Measurements from ENCODE around the gene CLCA1. TPM values are rescaled to one million over a fixed set of nuclear protein-coding genes. Genes with fewer than 3 reads are reported as not detected.

Gene CLCA1
- polyA plus RNA-seq, 2 of the 4 experiments (the other 2 are of a cell fraction): not detected

- no peak for ATAC-seq
- TF ChIP-seq NR3C1 (IDR thresholded peaks at IDR 0.05): no peak
- no peak for TF ChIP-seq RFX5 (IDR thresholded peaks at IDR 0.05)
- TF ChIP-seq RCOR1 (IDR thresholded peaks at IDR 0.05; ENCODE audit: low read depth, low read length): no peak
- TF ChIP-seq RARB (CRISPR knock-in tag; IDR thresholded peaks at IDR 0.05): no peak
- TF ChIP-seq CHD2 (IDR thresholded peaks at IDR 0.05; ENCODE audit: low read length, partially characterized antibody): no peak
- no peak for TF ChIP-seq HDAC2 (IDR thresholded peaks at IDR 0.05)
- no peak for TF ChIP-seq CHD4 (IDR thresholded peaks at IDR 0.05; ENCODE audit: borderline replicate concordance)
- no peak for TF ChIP-seq FOXS1 (CRISPR knock-in tag; IDR thresholded peaks at IDR 0.05)
- no peak for TF ChIP-seq HEYL (CRISPR knock-in tag; IDR thresholded peaks at IDR 0.05)
- no peak for TF ChIP-seq POLR2AphosphoS2 (conservative IDR thresholded peaks at IDR 0.05; ENCODE audit: low read length)
- TF ChIP-seq CEBPB (IDR thresholded peaks at IDR 0.05): no peak
- no peak for TF ChIP-seq USF2 (IDR thresholded peaks at IDR 0.05)
- TF ChIP-seq HOXA7 (CRISPR knock-in tag; IDR thresholded peaks at IDR 0.05): no peak
- no peak for TF ChIP-seq PBX3 (IDR thresholded peaks at IDR 0.05)
- TF ChIP-seq MAFK (IDR thresholded peaks at IDR 0.05; ENCODE audit: partially characterized antibody): no peak
- no peak for TF ChIP-seq ZNF302 (CRISPR knock-in tag; IDR thresholded peaks at IDR 0.05)
- no peak for TF ChIP-seq ELK1 (IDR thresholded peaks at IDR 0.05; ENCODE audit: low read depth, low read length)
- no peak for TF ChIP-seq ZC3H11A (IDR thresholded peaks at IDR 0.05)
- TF ChIP-seq EP300 (IDR thresholded peaks at IDR 0.05): no peak
- Histone ChIP-seq H3K4me2 (no peak overlapping the region), H3K4me3 (no peak overlapping the region), H3K4me1 (no peaks in the 10 kb centered on the region), H3K9me3 (no peaks in the 10 kb centered on the region), H3K27ac (no peak overlapping the region)
- no peak for DNase-seq (ENCODE audit: low read depth in 1 of 2, low spot score in 1 of 2)
- CTCF ChIA-PET: no interaction called here
- no peak for FAIRE-seq
- POLR2A ChIA-PET: no interaction called here
Observed at GRCh38 chr1:86548839-86549238, 80.1 kb downstream of the CLCA1 start.

Other genes starting within 250 kb of the CLCA1 start
- 7.8 and 17.7 TPM in 2 replicates for gene ODF2L, start 72.6 kb upstream of the CLCA1 start, polyA plus RNA-seq (2011; rRNA removed)
- gene ODF2L, start 72.6 kb upstream of the CLCA1 start, polyA plus RNA-seq (2017; fragmentation: RNase III; extraction: RNeasy Plus Mini Kit Qiagen cat#74134 plus additional on column Dnase treatment): 10.0 to 10.7 TPM (median 10.7 TPM) in 3 replicates
- gene CLCA2, start 44.8 kb upstream of the CLCA1 start, polyA plus RNA-seq (2011; rRNA removed): 0.01 and 0.05 TPM in 2 replicates
- gene CLCA2, start 44.8 kb upstream of the CLCA1 start, polyA plus RNA-seq (2017; fragmentation: RNase III; extraction: RNeasy Plus Mini Kit Qiagen cat#74134 plus additional on column Dnase treatment): 0.01 to 0.03 TPM in 2 of 3 replicates, not detected in the other
- gene CLCA4, start 78.2 kb downstream of the CLCA1 start, polyA plus RNA-seq (2011; rRNA removed): not detected in 2 replicates
- gene CLCA4, start 78.2 kb downstream of the CLCA1 start, polyA plus RNA-seq (2017; fragmentation: RNase III; extraction: RNeasy Plus Mini Kit Qiagen cat#74134 plus additional on column Dnase treatment): not detected in 3 replicates
- gene SH3GLB1, start 235.6 kb downstream of the CLCA1 start, polyA plus RNA-seq (2011; rRNA removed): 30.2 and 33.9 TPM in 2 replicates
- 22.2 to 26.9 TPM (median 26.3 TPM) in 3 replicates for gene SH3GLB1, start 235.6 kb downstream of the CLCA1 start, polyA plus RNA-seq (2017; fragmentation: RNase III; extraction: RNeasy Plus Mini Kit Qiagen cat#74134 plus additional on column Dnase treatment)

Measured in A549 (cell line).